HEK293 (cell line): ENCODE results near the gene ADAMTSL2.

Source experiments
- CTCF ChIA-PET: fragments of 350-600 bp; formaldehyde crosslinking; extraction: SDS; loops from one replicate; lab custom pipeline; 2021; ENCODE audit warnings: antibody characterized with exemption; lab: Yijun Ruan, JAX
- POLR2A ChIA-PET: fragments of 300-600 bp; formaldehyde crosslinking; extraction: SDS; loops from one replicate; lab custom pipeline; 2020; ENCODE audit warnings: antibody characterized with exemption, inconsistent platforms; lab: Yijun Ruan, JAX
- H3K27ac ChIP-seq: fragments of 200-500 bp; sonication (Bioruptor generic); 2 replicates; pipeline ENCODE4 v1.5.1; 2014; ENCODE audit warnings: low read depth, low read length, control low read depth, inconsistent platforms; ENCODE audit errors: extremely low read depth
- H3K36me3 ChIP-seq, 2 experiments: fragments of 200-500 bp in 1 of 2; sonication (Bioruptor generic) in 1 of 2; 1 replicate in 1 of 2; 2 replicates in 1 of 2; pipeline ENCODE4 v1.5.1; 2014 to 2017; ENCODE audit warnings: inconsistent platforms in 2 of 2, low read length in 2 of 2; ENCODE audit not compliant: control insufficient read depth in 2 of 2, insufficient read depth in 1 of 2
- H3K4me1 ChIP-seq: fragments of 200-500 bp; sonication (Bioruptor generic); 2 replicates; pipeline ENCODE4 v1.5.1; 2014; ENCODE audit warnings: mild to moderate bottlenecking, low read length, inconsistent platforms; ENCODE audit not compliant: control insufficient read depth, insufficient read depth
- H3K4me3 ChIP-seq: 2 replicates; pipeline ENCODE4 v1.5.1; 2011; ENCODE audit warnings: low read depth, mild to moderate bottlenecking, control low read depth, low read length, moderate library complexity
- H3K9me3 ChIP-seq: fragments of 200-500 bp; sonication (Bioruptor generic); 2 replicates; pipeline ENCODE4 v1.5.1; 2014; ENCODE audit warnings: low read depth, low read length, inconsistent platforms; ENCODE audit not compliant: control insufficient read depth, insufficient read depth
- RBAK ChIP-seq: fragments of 450-650 bp; formaldehyde crosslinking; IDR thresholded peaks from 2 replicates; pipeline ENCODE4 v1.5.1; 2016; ENCODE audit warnings: missing biosample characterization, missing genetic modification characterization
- SETDB1 ChIP-seq: IDR thresholded peaks from one replicate; pipeline ENCODE4 v1.6.1; 2017; ENCODE audit warnings: mild to moderate bottlenecking, low read length, moderate library complexity, mixed read lengths; ENCODE audit not compliant: insufficient read length
- ZBTB8A ChIP-seq: fragments of 450-650 bp; formaldehyde crosslinking; IDR thresholded peaks from 2 replicates; pipeline ENCODE4 v1.5.1; 2016; ENCODE audit warnings: missing biosample characterization, missing genetic modification characterization
- ZNF138 ChIP-seq: fragments of 450-650 bp; formaldehyde crosslinking; IDR thresholded peaks from 2 replicates; pipeline ENCODE4 v1.5.1; 2016; ENCODE audit warnings: missing biosample characterization, missing genetic modification characterization, borderline replicate concordance
- ZNF18 ChIP-seq: fragments of 450-650 bp; formaldehyde crosslinking; IDR thresholded peaks from 2 replicates; pipeline ENCODE4 v1.5.1; 2016; ENCODE audit warnings: missing biosample characterization, missing genetic modification characterization
- ZNF184 ChIP-seq: fragments of 450-650 bp; IDR thresholded peaks from 2 replicates; pipeline ENCODE4 v1.5.1; 2018; ENCODE audit warnings: missing biosample characterization, mild to moderate bottlenecking, missing genetic modification characterization
- ZNF292 ChIP-seq: fragments of 450-650 bp; formaldehyde crosslinking; IDR thresholded peaks from 2 replicates; pipeline ENCODE4 v1.5.1; 2016; ENCODE audit warnings: low read depth, missing biosample characterization, missing genetic modification characterization, borderline replicate concordance
- ZNF391 ChIP-seq: fragments of 450-650 bp; formaldehyde crosslinking; IDR thresholded peaks from 2 replicates; pipeline ENCODE4 v1.5.1; 2016; ENCODE audit warnings: low read depth, missing biosample characterization, missing genetic modification characterization, borderline replicate concordance
- ZNF707 ChIP-seq: fragments of 450-650 bp; formaldehyde crosslinking; IDR thresholded peaks from 2 replicates; pipeline ENCODE4 v1.5.1; 2016; ENCODE audit warnings: missing biosample characterization, missing genetic modification characterization
- TF ChIP-seq, protein P1 (sequence below): fragments of 450-650 bp; formaldehyde crosslinking; IDR thresholded peaks from 2 replicates; pipeline ENCODE4 v1.5.1; 2016; ENCODE audit warnings: missing biosample characterization, missing genetic modification characterization
- TF ChIP-seq, protein P2 (sequence below): fragments of 450-650 bp; formaldehyde crosslinking; IDR thresholded peaks from 2 replicates; pipeline ENCODE4 v1.5.1; 2017; ENCODE audit warnings: missing biosample characterization, missing genetic modification characterization
- TF ChIP-seq, protein P3 (sequence below): fragments of 450-650 bp; formaldehyde crosslinking; IDR thresholded peaks from 2 replicates; pipeline ENCODE4 v1.5.1; 2016; ENCODE audit warnings: missing biosample characterization, missing genetic modification characterization, borderline replicate concordance

The ADAMTSL2 gene

GRCh38 chr9:133510926-133511505, 23.5 kb upstream of the ADAMTSL2 start:
- POLR2A ChIA-PET, result no interaction called here

GRCh38 chr9:133511607-133512006, 22.9 kb upstream of the ADAMTSL2 start:
- POLR2A ChIA-PET, result no interaction called here
- no peak overlapping the region for H3K27ac ChIP-seq
- TF ChIP-seq, protein P1, sequence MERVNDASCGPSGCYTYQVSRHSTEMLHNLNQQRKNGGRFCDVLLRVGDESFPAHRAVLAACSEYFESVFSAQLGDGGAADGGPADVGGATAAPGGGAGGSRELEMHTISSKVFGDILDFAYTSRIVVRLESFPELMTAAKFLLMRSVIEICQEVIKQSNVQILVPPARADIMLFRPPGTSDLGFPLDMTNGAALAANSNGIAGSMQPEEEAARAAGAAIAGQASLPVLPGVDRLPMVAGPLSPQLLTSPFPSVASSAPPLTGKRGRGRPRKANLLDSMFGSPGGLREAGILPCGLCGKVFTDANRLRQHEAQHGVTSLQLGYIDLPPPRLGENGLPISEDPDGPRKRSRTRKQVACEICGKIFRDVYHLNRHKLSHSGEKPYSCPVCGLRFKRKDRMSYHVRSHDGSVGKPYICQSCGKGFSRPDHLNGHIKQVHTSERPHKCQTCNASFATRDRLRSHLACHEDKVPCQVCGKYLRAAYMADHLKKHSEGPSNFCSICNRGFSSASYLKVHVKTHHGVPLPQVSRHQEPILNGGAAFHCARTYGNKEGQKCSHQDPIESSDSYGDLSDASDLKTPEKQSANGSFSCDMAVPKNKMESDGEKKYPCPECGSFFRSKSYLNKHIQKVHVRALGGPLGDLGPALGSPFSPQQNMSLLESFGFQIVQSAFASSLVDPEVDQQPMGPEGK (tag by site-specific recombination), result no peak
- TF ChIP-seq ZNF18 (tag by site-specific recombination) (peak; percentile 81), RBAK (tag by site-specific recombination) (no peak)
- TF ChIP-seq, protein P2, sequence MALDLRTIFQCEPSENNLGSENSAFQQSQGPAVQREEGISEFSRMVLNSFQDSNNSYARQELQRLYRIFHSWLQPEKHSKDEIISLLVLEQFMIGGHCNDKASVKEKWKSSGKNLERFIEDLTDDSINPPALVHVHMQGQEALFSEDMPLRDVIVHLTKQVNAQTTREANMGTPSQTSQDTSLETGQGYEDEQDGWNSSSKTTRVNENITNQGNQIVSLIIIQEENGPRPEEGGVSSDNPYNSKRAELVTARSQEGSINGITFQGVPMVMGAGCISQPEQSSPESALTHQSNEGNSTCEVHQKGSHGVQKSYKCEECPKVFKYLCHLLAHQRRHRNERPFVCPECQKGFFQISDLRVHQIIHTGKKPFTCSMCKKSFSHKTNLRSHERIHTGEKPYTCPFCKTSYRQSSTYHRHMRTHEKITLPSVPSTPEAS (tag by site-specific recombination), result peak; percentile 28; the same call in 1 of the 2 replicates
- no peaks in the 10 kb centered on the region for H3K36me3 ChIP-seq
- CTCF ChIA-PET, result no interaction called here
- no peaks in the 10 kb centered on the region for H3K9me3 ChIP-seq
- H3K4me1 ChIP-seq, result peaks cover 8% of the 10 kb centered on the region
- no peak overlapping the region for H3K4me3 ChIP-seq

More at GRCh38 chr9:133510926-133511505, 23.5 kb upstream of the ADAMTSL2 start:
- Histone ChIP-seq H3K27ac (no peak overlapping the region), H3K36me3 (no peaks in the 10 kb centered on the region), H3K4me1 (peaks cover 8% of the 10 kb centered on the region), H3K4me3 (no peak overlapping the region), H3K9me3 (no peaks in the 10 kb centered on the region)
- CTCF ChIA-PET, result no interaction called here
- TF ChIP-seq RBAK (tag by site-specific recombination), result no peak
- TF ChIP-seq ZNF138 (tag by site-specific recombination), result no peak
- TF ChIP-seq ZBTB8A (tag by site-specific recombination), result no peak
- no peak for TF ChIP-seq SETDB1
- TF ChIP-seq ZNF707 (tag by site-specific recombination), result no peak
- TF ChIP-seq ZNF184 (tag by site-specific recombination), result no peak
- TF ChIP-seq ZNF292 (tag by site-specific recombination), result no peak
- TF ChIP-seq ZNF391, result no peak

- peaks cover 8% of the 10 kb centered on the region for H3K4me1 ChIP-seq
- H3K27ac ChIP-seq, result no peak overlapping the region
- ChIA-PET CTCF (interaction anchor here (0.7 kb wide), 1 partner anchor 79 kb away, joined by 3 read pairs; no protein-coding TSS in a partner anchor), POLR2A (no interaction called here)
- TF ChIP-seq, protein P3, sequence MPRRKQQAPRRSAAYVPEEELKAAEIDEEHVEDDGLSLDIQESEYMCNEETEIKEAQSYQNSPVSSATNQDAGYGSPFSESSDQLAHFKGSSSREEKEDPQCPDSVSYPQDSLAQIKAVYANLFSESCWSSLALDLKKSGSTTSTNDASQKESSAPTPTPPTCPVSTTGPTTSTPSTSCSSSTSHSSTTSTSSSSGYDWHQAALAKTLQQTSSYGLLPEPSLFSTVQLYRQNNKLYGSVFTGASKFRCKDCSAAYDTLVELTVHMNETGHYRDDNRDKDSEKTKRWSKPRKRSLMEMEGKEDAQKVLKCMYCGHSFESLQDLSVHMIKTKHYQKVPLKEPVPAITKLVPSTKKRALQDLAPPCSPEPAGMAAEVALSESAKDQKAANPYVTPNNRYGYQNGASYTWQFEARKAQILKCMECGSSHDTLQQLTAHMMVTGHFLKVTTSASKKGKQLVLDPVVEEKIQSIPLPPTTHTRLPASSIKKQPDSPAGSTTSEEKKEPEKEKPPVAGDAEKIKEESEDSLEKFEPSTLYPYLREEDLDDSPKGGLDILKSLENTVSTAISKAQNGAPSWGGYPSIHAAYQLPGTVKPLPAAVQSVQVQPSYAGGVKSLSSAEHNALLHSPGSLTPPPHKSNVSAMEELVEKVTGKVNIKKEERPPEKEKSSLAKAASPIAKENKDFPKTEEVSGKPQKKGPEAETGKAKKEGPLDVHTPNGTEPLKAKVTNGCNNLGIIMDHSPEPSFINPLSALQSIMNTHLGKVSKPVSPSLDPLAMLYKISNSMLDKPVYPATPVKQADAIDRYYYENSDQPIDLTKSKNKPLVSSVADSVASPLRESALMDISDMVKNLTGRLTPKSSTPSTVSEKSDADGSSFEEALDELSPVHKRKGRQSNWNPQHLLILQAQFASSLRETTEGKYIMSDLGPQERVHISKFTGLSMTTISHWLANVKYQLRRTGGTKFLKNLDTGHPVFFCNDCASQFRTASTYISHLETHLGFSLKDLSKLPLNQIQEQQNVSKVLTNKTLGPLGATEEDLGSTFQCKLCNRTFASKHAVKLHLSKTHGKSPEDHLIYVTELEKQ (tag by site-specific recombination), result no peak
- peak; percentile 84 for TF ChIP-seq ZNF18 (tag by site-specific recombination)
- H3K4me3 ChIP-seq, result no peak overlapping the region
- H3K9me3 ChIP-seq, result no peaks in the 10 kb centered on the region
- H3K36me3 ChIP-seq, result no peaks in the 10 kb centered on the region
These were observed 22.0 kb upstream of the ADAMTSL2 start for GRCh38 chr9:133512253-133513213.
